ENCODE data around the gene KIF3A. TPM values are rescaled to one million over a fixed set of nuclear protein-coding genes. Genes with fewer than 3 reads are reported as not detected.

Gene KIF3A
- total RNA-seq, 2 experiments from 2014 or later = 14.0 to 15.7 TPM

DNA sequence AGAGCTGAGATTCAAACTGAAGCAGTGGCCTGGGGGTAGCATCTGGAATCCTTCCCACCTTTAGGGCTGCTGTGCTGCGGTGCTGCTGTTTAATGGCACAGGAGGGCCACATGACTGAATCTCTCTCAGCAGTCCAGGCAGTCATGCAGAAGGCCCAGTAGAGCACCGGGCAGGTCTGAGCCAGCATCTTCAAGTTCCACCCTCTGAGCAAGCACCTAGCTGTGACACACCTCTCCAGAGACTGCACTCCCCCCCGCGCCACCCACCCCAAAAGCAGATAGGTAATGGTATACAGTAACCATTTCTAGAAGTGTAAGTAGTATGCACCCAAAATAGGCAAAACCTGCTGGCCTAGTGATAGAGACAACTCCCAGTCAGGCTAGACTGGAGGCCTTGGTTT, 55.4 kb downstream of the KIF3A start:
- DNase-seq (peak; percentile 17), ATAC-seq (no peak)
- H3K27me3 Mint-ChIP-seq (ENCODE audit: low read depth) = no peaks in the 10 kb centered on the region
- H3K4me1 Mint-ChIP-seq (ENCODE audit: low read depth) = peaks cover 28% of the 10 kb centered on the region
- no peak overlapping the region for H3K4me3 Mint-ChIP-seq
- ChIA-PET CTCF (no interaction called here), POLR2A (no interaction called here)
- no peak overlapping the region for H3K27ac Mint-ChIP-seq
- no peaks in the 10 kb centered on the region for H3K9me3 Mint-ChIP-seq (ENCODE audit: insufficient read depth)
- no peaks in the 10 kb centered on the region for H3K36me3 Mint-ChIP-seq (ENCODE audit: low read depth)

DNA sequence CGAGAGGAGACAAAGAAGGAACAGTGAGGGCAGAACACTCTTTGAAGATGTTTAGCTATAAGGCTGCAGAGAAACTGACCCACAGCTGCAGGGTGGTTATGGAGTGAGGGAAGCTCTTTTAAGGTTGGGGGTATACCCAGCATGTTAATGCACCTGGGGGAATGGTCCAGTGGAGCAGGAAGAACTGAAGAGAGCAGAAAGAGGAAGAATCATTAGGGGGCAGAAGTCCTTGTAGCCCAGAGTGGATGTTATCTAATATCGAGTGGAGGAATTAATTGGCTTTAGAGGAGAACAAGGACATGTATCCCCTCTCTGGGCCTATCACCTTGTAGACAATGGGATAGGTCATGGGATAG, 55.9 kb downstream of the KIF3A start:
- ATAC-seq (no peak), DNase-seq (peak; percentile 14)
- H3K27me3 Mint-ChIP-seq (ENCODE audit: low read depth) = no peaks in the 10 kb centered on the region
- H3K9me3 Mint-ChIP-seq (ENCODE audit: insufficient read depth) = no peaks in the 10 kb centered on the region
- H3K4me3 Mint-ChIP-seq = no peak overlapping the region
- H3K36me3 Mint-ChIP-seq (ENCODE audit: low read depth) = no peaks in the 10 kb centered on the region
- POLR2A ChIA-PET = no interaction called here
- peaks cover 30% of the 10 kb centered on the region for H3K4me1 Mint-ChIP-seq (ENCODE audit: low read depth)
- CTCF ChIA-PET = no interaction called here
- no peak overlapping the region for H3K27ac Mint-ChIP-seq

- DNase-seq (peak; percentile 13), ATAC-seq (no peak)
- no peaks in the 10 kb centered on the region for H3K27me3 Mint-ChIP-seq (ENCODE audit: low read depth)
- peaks cover 31% of the 10 kb centered on the region for H3K4me1 Mint-ChIP-seq (ENCODE audit: low read depth)
- no peaks in the 10 kb centered on the region for H3K9me3 Mint-ChIP-seq (ENCODE audit: insufficient read depth)
- no peaks in the 10 kb centered on the region for H3K36me3 Mint-ChIP-seq (ENCODE audit: low read depth)
- ChIA-PET POLR2A (no interaction called here), CTCF (no interaction called here)
- no peak overlapping the region for H3K4me3 Mint-ChIP-seq
- H3K27ac Mint-ChIP-seq = no peak overlapping the region
These were observed 56.4 kb downstream of the KIF3A start for GRCh38 chr5:132680780-132681475.

GRCh38 chr5:132679717-132680380, 57.5 kb downstream of the KIF3A start:
- Mint-ChIP-seq H3K4me1 (ENCODE audit: low read depth) (peaks cover 31% of the 10 kb centered on the region), H3K4me3 (no peak overlapping the region), H3K27me3 (ENCODE audit: low read depth) (no peaks in the 10 kb centered on the region), H3K27ac (peak overlapping the region; percentile 23), H3K36me3 (ENCODE audit: low read depth) (no peaks in the 10 kb centered on the region), H3K9me3 (ENCODE audit: insufficient read depth) (no peaks in the 10 kb centered on the region)
- DNase-seq (peak; percentile 10), ATAC-seq (no peak)
- ChIA-PET CTCF (no interaction called here), POLR2A (no interaction called here)

GRCh38 chr5:132679166-132679565, 58.2 kb downstream of the KIF3A start:
- peaks cover 31% of the 10 kb centered on the region for H3K4me1 Mint-ChIP-seq (ENCODE audit: low read depth)
- ATAC-seq (no peak), DNase-seq (peak; percentile 12)
- CTCF ChIA-PET = no interaction called here
- H3K36me3 Mint-ChIP-seq (ENCODE audit: low read depth) = no peaks in the 10 kb centered on the region
- POLR2A ChIA-PET = interaction anchor here (1.1 kb wide), 2 partner anchors 9 to 189 kb away, joined by 3 to 4 read pairs; partner anchors contain the start of gene IRF1
- no peak overlapping the region for H3K27ac Mint-ChIP-seq
- H3K9me3 Mint-ChIP-seq (ENCODE audit: insufficient read depth) = no peaks in the 10 kb centered on the region
- no peaks in the 10 kb centered on the region for H3K27me3 Mint-ChIP-seq (ENCODE audit: low read depth)
- no peak overlapping the region for H3K4me3 Mint-ChIP-seq

- ChIA-PET CTCF (interaction anchor here (0.8 kb wide), 1 partner anchor 21 kb away, joined by 4 read pairs; no protein-coding TSS in a partner anchor), POLR2A (interaction anchor here (1.1 kb wide), 2 partner anchors 9 to 188 kb away, joined by 3 to 4 read pairs; partner anchors contain the start of gene IRF1)
- DNase-seq = peak; percentile 16
- H3K27ac Mint-ChIP-seq = no peak overlapping the region
- H3K27me3 Mint-ChIP-seq (ENCODE audit: low read depth) = no peaks in the 10 kb centered on the region
- no peak for ATAC-seq
- H3K4me3 Mint-ChIP-seq = no peak overlapping the region
- peaks cover 35% of the 10 kb centered on the region for H3K4me1 Mint-ChIP-seq (ENCODE audit: low read depth)
- H3K9me3 Mint-ChIP-seq (ENCODE audit: insufficient read depth) = no peaks in the 10 kb centered on the region
- no peaks in the 10 kb centered on the region for H3K36me3 Mint-ChIP-seq (ENCODE audit: low read depth)
These were observed 58.6 kb downstream of the KIF3A start for GRCh38 chr5:132678735-132679134.

DNA sequence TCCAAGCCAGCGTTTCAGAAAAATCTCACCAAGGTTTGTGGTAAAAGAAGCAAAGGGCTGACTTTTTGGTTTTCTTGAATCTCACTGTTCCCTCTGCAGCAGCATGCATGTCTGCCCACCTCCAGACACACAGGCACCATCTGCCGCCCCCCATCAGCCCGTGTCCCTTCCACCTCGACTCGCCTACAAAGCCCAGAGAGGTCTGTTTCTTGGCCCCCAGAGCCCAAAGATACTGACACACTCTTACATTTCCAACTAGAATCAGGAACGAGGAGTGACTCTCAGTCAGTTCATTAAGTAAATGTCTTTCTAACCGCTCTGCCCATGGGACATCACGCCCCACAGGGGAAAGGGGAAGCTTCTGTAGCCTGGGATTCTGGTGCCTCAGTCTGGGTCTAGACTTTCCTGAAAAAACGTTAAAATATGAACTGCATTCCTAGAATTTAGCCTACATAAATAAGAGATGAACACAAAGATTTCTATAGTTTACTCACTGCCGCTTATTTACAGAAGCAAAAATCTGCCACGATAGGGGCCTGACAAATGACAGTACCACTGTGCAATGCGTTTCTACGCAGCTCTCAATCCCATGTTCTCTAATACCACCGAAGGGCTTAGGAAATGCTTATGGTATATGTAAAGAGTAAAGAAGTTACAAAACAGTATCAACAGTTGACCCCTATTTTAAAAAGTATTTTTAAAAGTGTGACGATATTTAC, 59.5 kb downstream of the KIF3A start:
- H3K4me3 Mint-ChIP-seq = no peak overlapping the region
- no peaks in the 10 kb centered on the region for H3K36me3 Mint-ChIP-seq (ENCODE audit: low read depth)
- CTCF ChIA-PET = interaction anchor here (0.8 kb wide), 1 partner anchor 22 kb away, joined by 4 read pairs; no protein-coding TSS in a partner anchor
- DNase-seq (no peak), ATAC-seq (no peak)
- POLR2A ChIA-PET = no interaction called here
- H3K27me3 Mint-ChIP-seq (ENCODE audit: low read depth) = no peaks in the 10 kb centered on the region
- no peak overlapping the region for H3K27ac Mint-ChIP-seq
- peaks cover 41% of the 10 kb centered on the region for H3K4me1 Mint-ChIP-seq (ENCODE audit: low read depth)
- no peaks in the 10 kb centered on the region for H3K9me3 Mint-ChIP-seq (ENCODE audit: insufficient read depth)

DNA sequence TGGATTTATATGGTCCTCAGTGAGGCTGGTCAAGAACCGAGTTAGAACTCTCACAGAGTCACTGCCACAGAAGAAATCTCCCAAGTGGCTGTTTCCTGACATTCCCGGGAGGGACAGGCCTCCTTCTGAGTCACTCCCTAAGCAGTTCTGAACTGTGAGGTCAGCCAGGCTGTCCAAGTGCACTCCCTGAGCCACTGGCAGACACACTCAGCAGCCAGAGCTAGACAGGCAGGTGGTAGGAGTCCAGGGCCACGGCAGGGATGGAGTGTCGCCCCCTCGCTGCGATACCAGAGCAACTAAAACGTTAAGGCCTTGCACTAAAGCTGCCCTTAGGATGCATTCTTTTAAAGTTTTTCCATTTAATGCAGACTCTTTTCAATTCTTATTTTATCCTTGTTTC, 60.2 kb downstream of the KIF3A start:
- DNase-seq (no peak), ATAC-seq (no peak)
- H3K4me1 Mint-ChIP-seq (ENCODE audit: low read depth) = peaks cover 41% of the 10 kb centered on the region
- ChIA-PET POLR2A (no interaction called here), CTCF (interaction anchor here (1.1 kb wide), 1 partner anchor 13 kb away, joined by 4 read pairs; no protein-coding TSS in a partner anchor)
- H3K9me3 Mint-ChIP-seq (ENCODE audit: insufficient read depth) = no peaks in the 10 kb centered on the region
- H3K27ac Mint-ChIP-seq = no peak overlapping the region
- no peaks in the 10 kb centered on the region for H3K36me3 Mint-ChIP-seq (ENCODE audit: low read depth)
- no peaks in the 10 kb centered on the region for H3K27me3 Mint-ChIP-seq (ENCODE audit: low read depth)
- H3K4me3 Mint-ChIP-seq = no peak overlapping the region

DNA sequence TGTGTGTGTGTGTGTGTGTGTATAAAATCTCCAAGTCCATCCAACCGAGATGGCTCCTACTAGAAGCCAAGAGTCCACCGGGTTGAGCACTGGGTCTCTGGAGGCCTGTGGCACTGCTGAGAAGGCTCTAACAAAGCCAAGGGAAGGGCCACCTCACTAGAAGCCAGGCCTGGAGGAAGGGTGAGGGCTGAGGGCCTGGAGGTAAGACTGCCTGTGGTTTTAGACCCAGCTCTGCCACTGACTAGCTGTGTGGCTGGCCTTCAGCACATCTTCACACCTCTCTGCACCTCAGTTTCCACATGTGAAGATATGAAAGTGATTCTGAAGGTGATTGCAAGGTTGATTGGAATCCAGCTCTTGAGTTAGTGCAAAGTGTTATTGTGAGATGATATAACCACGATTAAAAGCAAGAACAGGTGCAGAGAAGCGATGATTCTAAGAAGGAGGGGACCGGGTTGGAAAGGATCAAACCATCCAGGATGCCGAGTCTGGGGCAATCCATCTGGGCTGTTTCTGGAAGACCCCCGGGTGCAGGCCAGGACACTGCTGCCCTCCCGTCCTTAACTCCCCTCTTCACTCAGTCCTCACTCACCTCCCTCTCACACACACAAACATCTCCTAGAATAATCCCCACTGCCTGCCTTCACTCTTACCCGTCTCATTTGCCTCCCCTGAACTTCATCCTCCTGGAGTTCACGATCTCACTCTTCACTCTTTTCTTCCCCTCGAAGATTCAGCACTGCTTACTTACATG, 61.2 kb downstream of the KIF3A start:
- Mint-ChIP-seq H3K27ac (peak overlapping the region; percentile 79), H3K36me3 (ENCODE audit: low read depth) (no peaks in the 10 kb centered on the region)

GRCh38 chr5:132674671-132675506, 62.5 kb downstream of the KIF3A start:
- ATAC-seq (peak; percentile 38), DNase-seq (no peak)
- H3K27me3 Mint-ChIP-seq (ENCODE audit: low read depth) = no peaks in the 10 kb centered on the region
- H3K36me3 Mint-ChIP-seq (ENCODE audit: low read depth) = no peaks in the 10 kb centered on the region
- ChIA-PET CTCF (interaction anchor here (0.7 to 2.8 kb wide), 11 partner anchors 12 to 153 kb away, joined by 3 to 10 read pairs (median 4); partner anchors contain the start of gene IL13), POLR2A (interaction anchor here (0.7 to 1.0 kb wide), 3 partner anchors 10 to 58 kb away, joined by 3 to 4 read pairs (median 4); no protein-coding TSS in a partner anchor)
- H3K4me1 Mint-ChIP-seq (ENCODE audit: low read depth) = peaks cover 41% of the 10 kb centered on the region
- peak overlapping the region; percentile 35 for H3K4me3 Mint-ChIP-seq
- peak overlapping the region; percentile 79 for H3K27ac Mint-ChIP-seq
- H3K9me3 Mint-ChIP-seq (ENCODE audit: insufficient read depth) = no peaks in the 10 kb centered on the region

More for the DNA sequence above, 61.2 kb downstream of the KIF3A start:
- Mint-ChIP-seq H3K9me3 (ENCODE audit: insufficient read depth) (no peaks in the 10 kb centered on the region), H3K4me3 (no peak overlapping the region), H3K4me1 (ENCODE audit: low read depth) (peaks cover 41% of the 10 kb centered on the region), H3K27me3 (ENCODE audit: low read depth) (no peaks in the 10 kb centered on the region)
- DNase-seq = no peak
- ATAC-seq = peak; percentile 27
- POLR2A ChIA-PET = no interaction called here
- CTCF ChIA-PET = interaction anchor here (1.1 to 2.8 kb wide), 4 partner anchors 14 to 144 kb away, joined by 4 to 10 read pairs (median 4); no protein-coding TSS in a partner anchor
